ENCODE results near the gene YEATS2. TPM values are rescaled to one million over a fixed set of nuclear protein-coding genes. Genes with fewer than 3 reads are reported as not detected.

YEATS2 gene
- total and polyA plus RNA-seq, 2 donors from 2014 or later = 4.7 to 20.5 TPM

GRCh38 chr3:183728204-183728603 lies 30.6 kb downstream of the YEATS2 start:
- no peak for FAIRE-seq
- H3K4me3 ChIP-seq (ENCODE audit: low read length in 3 of 3) = no peak overlapping the region
- TF ChIP-seq CTCF (IDR thresholded peaks at IDR 0.05; ENCODE audit: borderline replicate concordance, extremely low read depth, insufficient read depth) = no peak
- no peaks in the 10 kb centered on the region for H3K27me3 ChIP-seq (ENCODE audit: control insufficient read depth, insufficient read depth, low read length)
- no peak for DNase-seq
- no peak overlapping the region for H3K9ac ChIP-seq (ENCODE audit: low read length in 3 of 3)
- H3K4me1 ChIP-seq (ENCODE audit: control insufficient read depth in 2 of 3, insufficient read depth in 2 of 3, low read depth in 1 of 3, low read length in 3 of 3) = no peaks in the 10 kb centered on the region
- no peak overlapping the region for H3K27ac ChIP-seq (ENCODE audit: low read depth in 2 of 2, low read length in 2 of 2)
- no peaks in the 10 kb centered on the region for H3K9me3 ChIP-seq (ENCODE audit: control insufficient read depth in 2 of 3, insufficient read depth in 1 of 3, low read length in 3 of 3)
- peaks cover 4 to 5% (median 4%) of the 10 kb centered on the region in 3 donors for H3K36me3 ChIP-seq (ENCODE audit: control insufficient read depth in 2 of 3, insufficient read depth in 3 of 3, low read length in 3 of 3)
- intact Hi-C loops (cut with DNase I) = no loop called here

GRCh38 chr3:183730361-183730760 lies 32.8 kb downstream of the YEATS2 start:
- Histone ChIP-seq H3K9me3 (ENCODE audit: control insufficient read depth in 2 of 3, insufficient read depth in 1 of 3, low read length in 3 of 3) (no peaks in the 10 kb centered on the region), H3K27me3 (ENCODE audit: control insufficient read depth, insufficient read depth, low read length) (no peaks in the 10 kb centered on the region), H3K4me1 (ENCODE audit: control insufficient read depth in 2 of 3, insufficient read depth in 2 of 3, low read depth in 1 of 3, low read length in 3 of 3) (no peaks in the 10 kb centered on the region), H3K9ac (ENCODE audit: low read length in 3 of 3) (no peak overlapping the region), H3K36me3 (ENCODE audit: control insufficient read depth in 2 of 3, insufficient read depth in 3 of 3, low read length in 3 of 3) (peaks cover 2 to 4% (median 2%) of the 10 kb centered on the region in 3 donors), H3K27ac (ENCODE audit: low read depth in 2 of 2, low read length in 2 of 2) (no peak overlapping the region), H3K4me3 (ENCODE audit: low read length in 3 of 3) (no peak overlapping the region)
- intact Hi-C loops (cut with DNase I) = no loop called here
- FAIRE-seq (no peak), DNase-seq (no peak)
- no peak for TF ChIP-seq CTCF (IDR thresholded peaks at IDR 0.05; ENCODE audit: borderline replicate concordance, extremely low read depth, insufficient read depth)

GRCh38 chr3:183731611-183732010 lies 34.0 kb downstream of the YEATS2 start:
- H3K4me1 ChIP-seq (ENCODE audit: control insufficient read depth in 2 of 3, insufficient read depth in 2 of 3, low read depth in 1 of 3, low read length in 3 of 3) = no peaks in the 10 kb centered on the region
- no peaks in the 10 kb centered on the region for H3K9me3 ChIP-seq (ENCODE audit: control insufficient read depth in 2 of 3, insufficient read depth in 1 of 3, low read length in 3 of 3)
- DNase-seq (peak in 1 of 5 donors; percentile 4), FAIRE-seq (no peak)
- no peak overlapping the region for H3K4me3 ChIP-seq (ENCODE audit: low read length in 3 of 3)
- H3K9ac ChIP-seq (ENCODE audit: low read length in 3 of 3) = no peak overlapping the region
- no peak for TF ChIP-seq CTCF (IDR thresholded peaks at IDR 0.05; ENCODE audit: borderline replicate concordance, extremely low read depth, insufficient read depth)
- H3K36me3 ChIP-seq (ENCODE audit: control insufficient read depth in 2 of 3, insufficient read depth in 3 of 3, low read length in 3 of 3) = peaks cover 0 to 4% (median 2%) of the 10 kb centered on the region in 3 donors
- H3K27ac ChIP-seq (ENCODE audit: low read depth in 2 of 2, low read length in 2 of 2) = no peak overlapping the region
- intact Hi-C loops (cut with DNase I) = no loop called here
- no peaks in the 10 kb centered on the region for H3K27me3 ChIP-seq (ENCODE audit: control insufficient read depth, insufficient read depth, low read length)

GRCh38 chr3:183733553-183733952 lies 36.0 kb downstream of the YEATS2 start:
- TF ChIP-seq CTCF (IDR thresholded peaks at IDR 0.05; ENCODE audit: borderline replicate concordance, extremely low read depth, insufficient read depth) = no peak
- Histone ChIP-seq H3K4me3 (ENCODE audit: low read length in 3 of 3) (no peak overlapping the region), H3K9me3 (ENCODE audit: control insufficient read depth in 2 of 3, insufficient read depth in 1 of 3, low read length in 3 of 3) (no peaks in the 10 kb centered on the region), H3K27me3 (ENCODE audit: control insufficient read depth, insufficient read depth, low read length) (no peaks in the 10 kb centered on the region), H3K36me3 (ENCODE audit: control insufficient read depth in 2 of 3, insufficient read depth in 3 of 3, low read length in 3 of 3) (peaks cover 0 to 4% (median 0%) of the 10 kb centered on the region in 3 donors), H3K9ac (ENCODE audit: low read length in 3 of 3) (no peak overlapping the region), H3K27ac (ENCODE audit: low read depth in 2 of 2, low read length in 2 of 2) (no peak overlapping the region), H3K4me1 (ENCODE audit: control insufficient read depth in 2 of 3, insufficient read depth in 2 of 3, low read depth in 1 of 3, low read length in 3 of 3) (no peaks in the 10 kb centered on the region)
- intact Hi-C loops (cut with DNase I) = no loop called here
- FAIRE-seq = no peak
- no peak for DNase-seq

All from kidney (tissue), 14 donors.